Karpas-422 (cell line): Measurements from ENCODE around the gene TCF20. TPM values are rescaled to one million over a fixed set of nuclear protein-coding genes. Genes with fewer than 3 reads are reported as not detected.

Source experiments
- DNase-seq: peaks from one replicate; pipeline ENCODE4 v3.0.0-alpha.2; 2015
- H2AFZ ChIP-seq: fragments of 200-600 bp; sonication (generic); 2 replicates; pipeline ENCODE4 v1.6.1; 2014; ENCODE audit warnings: antibody characterized with exemption, low read length, mixed read lengths
- H3K27ac ChIP-seq: fragments of 200-600 bp; sonication (generic); 2 replicates; pipeline ENCODE4 v1.5.1; 2014; ENCODE audit warnings: mild to moderate bottlenecking, low read length, moderate library complexity
- H3K27me3 ChIP-seq: fragments of 200-600 bp; sonication (generic); 2 replicates; pipeline ENCODE4 v1.6.1; 2014; ENCODE audit warnings: low read length, mixed read lengths
- H3K36me3 ChIP-seq: fragments of 200-600 bp; sonication (generic); 2 replicates; pipeline ENCODE4 v1.6.1; 2014; ENCODE audit warnings: low read length, mixed read lengths; ENCODE audit not compliant: insufficient read depth
- H3K4me1 ChIP-seq: fragments of 200-600 bp; sonication (generic); 2 replicates; pipeline ENCODE4 v1.6.1; 2014; ENCODE audit warnings: mild to moderate bottlenecking, low read length, mixed read lengths
- H3K4me2 ChIP-seq: fragments of 200-600 bp; sonication (generic); 2 replicates; pipeline ENCODE4 v1.6.1; 2014; ENCODE audit warnings: low read length, low read depth, mild to moderate bottlenecking; ENCODE audit not compliant: poor library complexity, severe bottlenecking
- H3K4me3 ChIP-seq: fragments of 200-600 bp; sonication (generic); 2 replicates; pipeline ENCODE4 v1.5.1; 2014; ENCODE audit warnings: mild to moderate bottlenecking, antibody characterized with exemption, low read length, mixed read lengths
- H3K79me2 ChIP-seq: fragments of 200-600 bp; sonication (generic); 2 replicates; pipeline ENCODE4 v1.6.1; 2014; ENCODE audit warnings: mild to moderate bottlenecking, low read length, mixed read lengths
- H3K9ac ChIP-seq: fragments of 200-600 bp; sonication (generic); 2 replicates; pipeline ENCODE4 v1.6.0; 2014; ENCODE audit warnings: low read length
- H3K9me2 ChIP-seq: fragments of 200-600 bp; sonication (generic), shearing (Covaris generic); replicated peaks from 2 replicates; pipeline ENCODE4 v1.6.0; 2014; ENCODE audit warnings: mild to moderate bottlenecking, low read length, moderate library complexity; ENCODE audit not compliant: insufficient read depth
- H3K9me3 ChIP-seq: fragments of 300-700, 200-600 bp; sonication (generic); 2 replicates; pipeline ENCODE4 v1.6.1; 2014; ENCODE audit warnings: low read length, mixed read lengths
- H4K20me1 ChIP-seq: fragments of 200-600 bp; sonication (generic); 2 replicates; pipeline ENCODE4 v1.6.1; 2014; ENCODE audit warnings: mild to moderate bottlenecking, antibody characterized with exemption, low read length, low read depth; ENCODE audit not compliant: insufficient read depth
- total RNA-seq: library from RNA; depleted of rRNA; stranded (reverse); fragments of >200 nt; shearing (Covaris generic); gene quantifications from 2 replicates; pipeline ENCODE4 v1.2.3, GENCODE V29; 2014; ENCODE audit warnings: low replicate concordance; rRNA removed

Gene TCF20
- 38.1 and 60.1 TPM in 2 replicates for total RNA-seq

- peaks cover 45% of the 10 kb centered on the region for H3K79me2 ChIP-seq
- no peaks in the 10 kb centered on the region for H3K36me3 ChIP-seq
- H3K27me3 ChIP-seq, result no peaks in the 10 kb centered on the region
- H2AFZ ChIP-seq, result no peak within 1 kb of the TSS
- peak; percentile 93 for DNase-seq
- H3K27ac ChIP-seq, result peak within 1 kb of the TSS; percentile 87
- H3K9ac ChIP-seq, result peak within 1 kb of the TSS; percentile 100
- peaks cover 35% of the 10 kb centered on the region for H4K20me1 ChIP-seq
- H3K4me1 ChIP-seq, result peaks cover 31% of the 10 kb centered on the region
- H3K4me2 ChIP-seq, result peak within 1 kb of the TSS; percentile 79
- peak within 1 kb of the TSS; percentile 100 for H3K4me3 ChIP-seq
- no peaks in the 10 kb centered on the region for H3K9me2 ChIP-seq
- H3K9me3 ChIP-seq, result no peaks in the 10 kb centered on the region
These were observed at the start of gene TCF20 for GRCh38 chr22:42270510-42271190. TCF20 (minus strand) TSS chr22:42270653; CDS start chr22:42215305, 55,348 bp downstream.

GRCh38 chr22:42319386-42319785, 48.9 kb upstream of the TCF20 start:
- no peaks in the 10 kb centered on the region for H3K9me3 ChIP-seq
- H3K27ac ChIP-seq, result no peak overlapping the region
- H3K79me2 ChIP-seq, result no peaks in the 10 kb centered on the region
- no peak overlapping the region for H3K4me3 ChIP-seq
- H3K4me2 ChIP-seq, result no peak overlapping the region
- H3K36me3 ChIP-seq, result no peaks in the 10 kb centered on the region
- no peaks in the 10 kb centered on the region for H3K27me3 ChIP-seq
- H2AFZ ChIP-seq, result no peak overlapping the region
- H3K4me1 ChIP-seq, result peaks cover 35% of the 10 kb centered on the region
- no peaks in the 10 kb centered on the region for H3K9me2 ChIP-seq
- no peak overlapping the region for H3K9ac ChIP-seq
- peaks cover 3% of the 10 kb centered on the region; the same call in 1 of the 2 replicates for H4K20me1 ChIP-seq
- no peak for DNase-seq

GRCh38 chr22:42318967-42319366, 48.5 kb upstream of the TCF20 start:
- H2AFZ ChIP-seq, result no peak overlapping the region
- H3K9me2 ChIP-seq, result no peaks in the 10 kb centered on the region
- H3K4me3 ChIP-seq, result no peak overlapping the region
- no peaks in the 10 kb centered on the region for H3K36me3 ChIP-seq
- H3K9me3 ChIP-seq, result no peaks in the 10 kb centered on the region
- no peak overlapping the region for H3K27ac ChIP-seq
- no peaks in the 10 kb centered on the region for H3K79me2 ChIP-seq
- H3K27me3 ChIP-seq, result no peaks in the 10 kb centered on the region
- H3K4me1 ChIP-seq, result peaks cover 39% of the 10 kb centered on the region
- no peak for DNase-seq
- no peak overlapping the region for H3K9ac ChIP-seq
- peaks cover 3% of the 10 kb centered on the region; the same call in 1 of the 2 replicates for H4K20me1 ChIP-seq
- H3K4me2 ChIP-seq, result no peak overlapping the region

- Histone ChIP-seq H3K79me2 (no peaks in the 10 kb centered on the region), H3K4me3 (no peak overlapping the region), H3K4me1 (peaks cover 49% of the 10 kb centered on the region), H3K36me3 (no peaks in the 10 kb centered on the region), H4K20me1 (peaks cover 3% of the 10 kb centered on the region; the same call in 1 of the 2 replicates), H3K9me3 (no peaks in the 10 kb centered on the region), H3K27me3 (no peaks in the 10 kb centered on the region), H3K27ac (no peak overlapping the region), H3K9ac (no peak overlapping the region), H3K4me2 (no peak overlapping the region), H3K9me2 (no peaks in the 10 kb centered on the region), H2AFZ (no peak overlapping the region)
- DNase-seq, result no peak
These were observed 47.5 kb upstream of the TCF20 start for GRCh38 chr22:42317691-42318547.

GRCh38 chr22:42317008-42317407, 46.6 kb upstream of the TCF20 start:
- H3K9me2 ChIP-seq, result no peaks in the 10 kb centered on the region
- no peak overlapping the region for H3K27ac ChIP-seq
- H3K4me3 ChIP-seq, result no peak overlapping the region
- H2AFZ ChIP-seq, result no peak overlapping the region
- DNase-seq, result peak; percentile 78
- no peak overlapping the region for H3K9ac ChIP-seq
- H3K9me3 ChIP-seq, result no peaks in the 10 kb centered on the region
- H3K79me2 ChIP-seq, result no peaks in the 10 kb centered on the region
- H3K4me1 ChIP-seq, result peaks cover 47% of the 10 kb centered on the region
- H4K20me1 ChIP-seq, result peaks cover 3% of the 10 kb centered on the region; the same call in 1 of the 2 replicates
- no peaks in the 10 kb centered on the region for H3K27me3 ChIP-seq
- H3K4me2 ChIP-seq, result peak overlapping the region; percentile 12
- no peaks in the 10 kb centered on the region for H3K36me3 ChIP-seq

GRCh38 chr22:42315392-42315756, 44.9 kb upstream of the TCF20 start:
- Histone ChIP-seq H3K9ac (no peak overlapping the region), H3K79me2 (no peaks in the 10 kb centered on the region), H3K36me3 (no peaks in the 10 kb centered on the region), H3K27me3 (no peaks in the 10 kb centered on the region), H3K27ac (no peak overlapping the region), H3K9me3 (no peaks in the 10 kb centered on the region), H2AFZ (no peak overlapping the region), H3K4me2 (no peak overlapping the region), H3K4me3 (no peak overlapping the region), H3K9me2 (no peaks in the 10 kb centered on the region), H3K4me1 (peaks cover 46% of the 10 kb centered on the region), H4K20me1 (peaks cover 3% of the 10 kb centered on the region; the same call in 1 of the 2 replicates)
- no peak for DNase-seq

- H2AFZ ChIP-seq, result no peak overlapping the region
- no peaks in the 10 kb centered on the region for H3K9me3 ChIP-seq
- no peak overlapping the region for H3K4me3 ChIP-seq
- H3K27me3 ChIP-seq, result no peaks in the 10 kb centered on the region
- no peaks in the 10 kb centered on the region for H3K79me2 ChIP-seq
- H3K9ac ChIP-seq, result no peak overlapping the region
- no peak overlapping the region for H3K27ac ChIP-seq
- H4K20me1 ChIP-seq, result peaks cover 3% of the 10 kb centered on the region; the same call in 1 of the 2 replicates
- H3K9me2 ChIP-seq, result no peaks in the 10 kb centered on the region
- no peak overlapping the region for H3K4me2 ChIP-seq
- no peak for DNase-seq
- H3K4me1 ChIP-seq, result peaks cover 46% of the 10 kb centered on the region
- H3K36me3 ChIP-seq, result no peaks in the 10 kb centered on the region
These were observed 44.4 kb upstream of the TCF20 start for GRCh38 chr22:42314709-42315391.
